GM13977 (cell line): ENCODE results near the gene MKI67.

Experiments
- DNase-seq: peaks from one replicate; pipeline ENCODE4 v3.0.0; 2012; ENCODE audit warnings: low spot score
- CTCF ChIP-seq: IDR thresholded peaks from 2 replicates; pipeline ENCODE4 v1.5.1; 2012; ENCODE audit warnings: mild to moderate bottlenecking, control low read depth; ENCODE audit not compliant: insufficient read depth; ENCODE audit errors: extremely low read depth, missing control alignments
- in situ Hi-C: fragments of 300-500 bp; cut with MboI; formaldehyde crosslinking; loops from one replicate; pipeline ENCODE4 v1.12.0; 2022; ENCODE audit warnings: low sequenced_read_pairs, low pct_unique_long_range_greater_than_20kb, mixed read lengths, inconsistent platforms; ENCODE audit not compliant: unreplicated experiment

Gene MKI67

GRCh38 chr10:128069351-128070051, 56.7 kb downstream of the MKI67 start:
- in situ Hi-C loops: no loop called here
- TF ChIP-seq CTCF: peak; percentile 88
- peak; percentile 84 for DNase-seq

GRCh38 chr10:128068398-128069285, 57.6 kb downstream of the MKI67 start:
- in situ Hi-C loops: no loop called here
- no peak for DNase-seq
- no peak for TF ChIP-seq CTCF

DNA sequence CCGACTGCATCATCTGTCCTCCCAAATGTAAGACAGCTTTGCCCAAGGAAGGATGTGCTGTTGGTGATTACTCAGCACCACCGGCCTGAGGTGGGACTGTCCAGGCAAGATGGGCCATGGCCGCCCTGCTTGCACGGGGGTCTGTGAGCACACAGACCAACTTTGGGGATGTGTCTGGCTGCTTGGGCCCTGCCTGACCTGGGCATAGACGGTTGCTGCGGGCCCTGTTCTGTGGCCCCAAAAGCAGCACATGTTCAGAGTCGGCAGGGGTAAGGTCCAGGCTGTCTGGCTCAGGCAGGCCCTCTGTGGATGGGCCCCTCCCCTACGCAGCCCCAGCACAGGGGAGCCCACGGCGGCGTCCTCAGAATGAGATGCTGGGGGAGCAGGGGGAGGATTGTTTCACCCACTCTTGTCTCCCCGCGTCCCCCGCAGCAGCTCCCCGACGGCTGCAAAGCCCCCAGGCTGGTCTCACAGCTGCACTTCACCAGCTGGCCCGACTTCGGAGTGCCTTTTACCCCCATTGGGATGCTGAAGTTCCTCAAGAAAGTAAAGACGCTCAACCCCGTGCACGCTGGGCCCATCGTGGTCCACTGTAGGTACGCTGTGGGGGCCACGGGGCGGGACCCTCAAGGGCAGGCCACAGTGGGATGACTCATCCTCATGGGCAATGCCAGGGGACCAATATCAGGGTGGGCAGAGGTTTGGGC, 58.4 kb downstream of the MKI67 start:
- in situ Hi-C loops: no loop called here
- TF ChIP-seq CTCF: no peak

DNA sequence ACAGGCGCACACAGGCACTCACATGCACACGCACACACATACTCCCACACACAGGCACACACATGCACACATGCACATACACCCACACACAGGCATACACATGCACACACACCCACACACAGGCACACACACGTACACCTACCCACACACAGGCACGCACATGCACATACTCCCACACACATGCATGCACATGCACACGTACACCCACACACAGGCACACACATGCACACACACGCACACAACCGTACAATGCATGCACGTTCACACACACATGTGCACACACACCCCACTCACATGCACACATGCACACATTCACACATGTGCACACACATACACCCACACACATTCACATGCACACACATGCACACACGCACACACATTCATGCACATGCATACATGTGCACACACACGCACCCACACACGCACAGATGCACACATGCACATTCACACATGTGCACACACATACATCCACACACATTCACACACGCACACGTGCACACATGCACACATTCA, 59.3 kb downstream of the MKI67 start:
- in situ Hi-C loops: no loop called here

More for the DNA sequence above, 58.4 kb downstream of the MKI67 start:
- DNase-seq: no peak

GRCh38 chr10:128065881-128066534, 60.2 kb downstream of the MKI67 start:
- in situ Hi-C loops: no loop called here
- DNase-seq: no peak
- TF ChIP-seq CTCF: no peak

More for the DNA sequence above, 59.3 kb downstream of the MKI67 start:
- no peak for DNase-seq
- TF ChIP-seq CTCF: no peak
